ENCODE results near the gene PKP2. TPM values are rescaled to one million over a fixed set of nuclear protein-coding genes. Genes with fewer than 3 reads are reported as not detected.
"Not testable (repeated sequence)": the region's sequence is repeated elsewhere in the genome, so short reads cannot be mapped to it uniquely, and the experiment has no call there.

The PKP2 gene
- polyA plus RNA-seq, 1 experiment = 0.02 TPM

GRCh38 chr12:32876004-32876403 lies 20.6 kb downstream of the PKP2 start:
- Histone ChIP-seq H3K9me3 (ENCODE audit: control insufficient read depth, insufficient read depth, low read length) (peaks cover 11% of the 10 kb centered on the region; the same call in 1 of the 2 replicates), H3K27me3 (ENCODE audit: control insufficient read depth, insufficient read depth, low read length) (no peaks in the 10 kb centered on the region), H3K4me3 (ENCODE audit: low read depth, low read length) (no peak overlapping the region), H3K27ac (ENCODE audit: low read depth, low read length) (no peak overlapping the region)
- no peak for DNase-seq (ENCODE audit: low read depth, low spot score)
- TF ChIP-seq, protein P1, sequence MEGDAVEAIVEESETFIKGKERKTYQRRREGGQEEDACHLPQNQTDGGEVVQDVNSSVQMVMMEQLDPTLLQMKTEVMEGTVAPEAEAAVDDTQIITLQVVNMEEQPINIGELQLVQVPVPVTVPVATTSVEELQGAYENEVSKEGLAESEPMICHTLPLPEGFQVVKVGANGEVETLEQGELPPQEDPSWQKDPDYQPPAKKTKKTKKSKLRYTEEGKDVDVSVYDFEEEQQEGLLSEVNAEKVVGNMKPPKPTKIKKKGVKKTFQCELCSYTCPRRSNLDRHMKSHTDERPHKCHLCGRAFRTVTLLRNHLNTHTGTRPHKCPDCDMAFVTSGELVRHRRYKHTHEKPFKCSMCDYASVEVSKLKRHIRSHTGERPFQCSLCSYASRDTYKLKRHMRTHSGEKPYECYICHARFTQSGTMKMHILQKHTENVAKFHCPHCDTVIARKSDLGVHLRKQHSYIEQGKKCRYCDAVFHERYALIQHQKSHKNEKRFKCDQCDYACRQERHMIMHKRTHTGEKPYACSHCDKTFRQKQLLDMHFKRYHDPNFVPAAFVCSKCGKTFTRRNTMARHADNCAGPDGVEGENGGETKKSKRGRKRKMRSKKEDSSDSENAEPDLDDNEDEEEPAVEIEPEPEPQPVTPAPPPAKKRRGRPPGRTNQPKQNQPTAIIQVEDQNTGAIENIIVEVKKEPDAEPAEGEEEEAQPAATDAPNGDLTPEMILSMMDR (IDR thresholded peaks at IDR 0.05; ENCODE audit: low read depth, low read length) = no peak
- CTCF ChIA-PET = no interaction called here
- POLR2A ChIA-PET = no interaction called here

DNA sequence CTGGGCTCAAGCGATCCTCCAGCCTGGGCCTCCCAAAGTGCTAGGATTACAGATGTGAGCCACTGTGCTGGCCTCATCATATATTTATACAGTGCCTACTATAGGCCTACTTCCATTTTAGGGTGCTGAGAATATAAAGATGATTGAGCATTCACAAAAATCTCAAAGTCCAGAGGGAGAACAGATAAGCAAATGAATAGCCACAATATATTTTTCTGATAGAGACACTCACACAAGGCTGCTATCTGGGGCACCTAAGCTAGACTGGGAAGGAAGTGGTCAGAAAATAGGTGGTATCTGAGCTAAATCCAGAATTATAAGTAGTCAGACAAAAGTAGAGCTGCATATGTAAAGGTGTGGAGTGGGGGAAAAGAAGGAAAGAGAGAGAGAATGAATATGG lies 21.6 kb downstream of the PKP2 start:
- peaks cover 11% of the 10 kb centered on the region; the same call in 1 of the 2 replicates for H3K9me3 ChIP-seq (ENCODE audit: control insufficient read depth, insufficient read depth, low read length)
- ChIA-PET CTCF (no interaction called here), POLR2A (no interaction called here)
- no peaks in the 10 kb centered on the region for H3K27me3 ChIP-seq (ENCODE audit: control insufficient read depth, insufficient read depth, low read length)
- DNase-seq (ENCODE audit: low read depth, low spot score) = no peak
- TF ChIP-seq, protein P1 (IDR thresholded peaks at IDR 0.05; ENCODE audit: low read depth, low read length) = no peak
- no peak overlapping the region for H3K27ac ChIP-seq (ENCODE audit: low read depth, low read length)
- H3K4me3 ChIP-seq (ENCODE audit: low read depth, low read length) = no peak overlapping the region

- no peaks in the 10 kb centered on the region for H3K27me3 ChIP-seq (ENCODE audit: control insufficient read depth, insufficient read depth, low read length)
- TF ChIP-seq, protein P1 (IDR thresholded peaks at IDR 0.05; ENCODE audit: low read depth, low read length) = no peak
- peaks cover 11% of the 10 kb centered on the region; the same call in 1 of the 2 replicates for H3K9me3 ChIP-seq (ENCODE audit: control insufficient read depth, insufficient read depth, low read length)
- ChIA-PET CTCF (no interaction called here), POLR2A (no interaction called here)
- no peak overlapping the region for H3K27ac ChIP-seq (ENCODE audit: low read depth, low read length)
- no peak overlapping the region for H3K4me3 ChIP-seq (ENCODE audit: low read depth, low read length)
- DNase-seq (ENCODE audit: low read depth, low spot score) = no peak
Observed at GRCh38 chr12:32874078-32874477, 22.5 kb downstream of the PKP2 start.

DNA sequence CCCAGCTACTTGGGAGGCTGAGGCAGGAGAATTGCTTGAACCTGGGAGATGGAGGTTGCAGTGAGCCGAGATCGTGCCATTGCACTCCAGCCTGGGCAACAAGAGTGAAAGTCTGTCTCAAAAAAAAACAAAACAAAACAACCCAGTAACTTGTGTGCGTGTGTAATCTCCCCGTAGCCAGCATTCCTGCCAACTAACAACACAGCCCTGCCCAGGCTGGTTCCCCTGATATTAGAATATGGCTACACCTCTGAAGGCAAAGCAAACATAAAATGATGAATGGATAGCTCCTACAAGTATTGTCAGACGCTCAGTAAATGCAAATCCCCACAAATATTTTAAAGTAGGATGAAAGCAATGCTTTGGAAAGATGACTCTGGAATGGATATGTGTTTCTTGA lies 24.2 kb downstream of the PKP2 start:
- CTCF ChIA-PET; DNase-seq (ENCODE audit: low read depth, low spot score); H3K4me3 ChIP-seq (ENCODE audit: low read depth, low read length); POLR2A ChIA-PET; H3K27me3 ChIP-seq (ENCODE audit: control insufficient read depth, insufficient read depth, low read length); H3K9me3 ChIP-seq (ENCODE audit: control insufficient read depth, insufficient read depth, low read length); H3K27ac ChIP-seq (ENCODE audit: low read depth, low read length): not testable (repeated sequence)

- no peak overlapping the region for H3K4me3 ChIP-seq (ENCODE audit: low read depth, low read length)
- H3K9me3 ChIP-seq (ENCODE audit: control insufficient read depth, insufficient read depth, low read length) = peaks cover 3% of the 10 kb centered on the region
- POLR2A ChIA-PET = no interaction called here
- DNase-seq (ENCODE audit: low read depth, low spot score) = no peak
- CTCF ChIA-PET = no interaction called here
- no peak overlapping the region for H3K27ac ChIP-seq (ENCODE audit: low read depth, low read length)
- TF ChIP-seq, protein P1 (IDR thresholded peaks at IDR 0.05; ENCODE audit: low read depth, low read length) = no peak
- no peaks in the 10 kb centered on the region for H3K27me3 ChIP-seq (ENCODE audit: control insufficient read depth, insufficient read depth, low read length)
Observed at GRCh38 chr12:32870716-32871115, 25.9 kb downstream of the PKP2 start.

- Histone ChIP-seq H3K27ac (ENCODE audit: low read depth, low read length) (no peak overlapping the region), H3K4me3 (ENCODE audit: low read depth, low read length) (no peak overlapping the region), H3K9me3 (ENCODE audit: control insufficient read depth, insufficient read depth, low read length) (peaks cover 3% of the 10 kb centered on the region), H3K27me3 (ENCODE audit: control insufficient read depth, insufficient read depth, low read length) (no peaks in the 10 kb centered on the region)
- TF ChIP-seq, protein P1 (IDR thresholded peaks at IDR 0.05; ENCODE audit: low read depth, low read length) = no peak
- ChIA-PET CTCF (no interaction called here), POLR2A (no interaction called here)
- DNase-seq (ENCODE audit: low read depth, low spot score) = no peak
Observed at GRCh38 chr12:32868885-32869284, 27.7 kb downstream of the PKP2 start.

All from AG04450 (cell line).